HG03066 (cell line): ENCODE data around the gene PDE6B.

ENCODE experiments used
- ATAC-seq: cut with Tn5 transposase; IDR thresholded peaks from one replicate; pipeline ENCODE4 v1.9.1; 2021; ENCODE audit warnings: low read depth; ENCODE audit not compliant: unreplicated experiment

The PDE6B gene

GRCh38 chr4:600166-600565, 25.2 kb upstream of the PDE6B start:
- no peak for ATAC-seq

- no peak for ATAC-seq
These were observed 24.4 kb upstream of the PDE6B start for GRCh38 chr4:600850-601515.

DNA sequence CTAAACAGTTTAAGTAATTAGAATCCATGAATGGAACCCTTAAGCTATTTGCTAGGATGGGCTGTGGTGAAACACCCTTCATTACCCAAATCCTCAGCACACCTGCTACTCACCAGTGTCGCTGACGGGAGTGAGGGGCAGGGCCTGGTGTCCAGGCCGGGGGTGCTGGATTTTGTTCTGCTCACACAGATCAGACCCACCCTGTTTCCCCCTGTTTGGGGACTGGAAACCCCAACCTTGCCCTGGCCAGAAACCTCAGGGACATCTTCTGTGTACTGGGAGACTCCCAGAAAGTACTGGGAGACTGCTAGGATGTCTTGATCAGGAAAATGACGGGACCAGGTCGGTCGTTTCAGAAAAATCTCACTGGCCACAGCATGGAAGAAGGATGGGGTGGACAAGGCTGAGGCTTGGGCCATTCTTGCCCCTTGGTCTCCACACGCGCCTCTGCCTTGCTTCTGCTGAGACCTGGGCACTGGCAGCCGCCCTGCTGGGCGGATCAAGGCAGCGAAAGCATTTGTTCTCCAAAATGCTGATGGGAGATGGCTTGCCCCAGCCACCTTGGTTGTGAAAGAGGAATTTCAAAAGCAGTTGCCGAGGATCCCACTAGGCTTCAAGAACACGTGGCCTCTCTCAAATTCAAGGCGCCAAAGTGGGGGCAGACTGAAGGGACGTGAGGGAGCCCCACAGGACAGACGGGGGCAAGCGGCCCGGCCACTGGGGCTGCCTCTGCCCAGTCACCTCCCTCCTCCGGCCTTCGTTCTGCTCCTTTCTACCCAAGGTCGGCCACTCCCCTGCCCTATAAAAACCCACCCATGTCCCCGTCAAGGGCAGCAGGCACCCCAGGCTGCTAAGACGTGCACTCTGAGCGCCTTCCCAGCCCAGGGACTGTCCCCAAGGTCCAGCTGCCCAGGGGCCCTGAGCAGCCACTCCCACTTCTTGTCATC, 23.5 kb upstream of the PDE6B start:
- no peak for ATAC-seq

DNA sequence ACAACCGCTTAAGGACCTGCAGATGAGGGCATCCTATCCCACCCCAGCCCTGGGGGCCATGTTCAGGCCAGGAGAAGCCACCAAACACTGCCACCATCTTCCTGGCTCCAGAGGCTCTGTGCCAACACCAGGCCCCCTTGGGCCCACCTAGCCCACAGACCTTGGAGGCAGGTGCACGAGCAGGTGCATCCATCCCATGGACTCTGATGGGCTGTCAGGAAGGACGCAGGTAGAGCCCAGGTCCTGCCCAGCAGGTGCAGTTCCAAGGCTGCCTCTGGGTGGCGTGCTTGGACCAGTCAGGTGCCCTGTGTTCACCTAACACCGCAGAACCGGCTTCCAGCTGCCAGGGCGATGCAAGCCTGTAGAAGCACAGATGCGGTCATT, 22.8 kb upstream of the PDE6B start:
- no peak for ATAC-seq

GRCh38 chr4:604131-604530, 21.2 kb upstream of the PDE6B start:
- no peak for ATAC-seq

GRCh38 chr4:605702-606425, 19.5 kb upstream of the PDE6B start:
- no peak for ATAC-seq

GRCh38 chr4:608236-608635, 17.1 kb upstream of the PDE6B start:
- no peak for ATAC-seq

DNA sequence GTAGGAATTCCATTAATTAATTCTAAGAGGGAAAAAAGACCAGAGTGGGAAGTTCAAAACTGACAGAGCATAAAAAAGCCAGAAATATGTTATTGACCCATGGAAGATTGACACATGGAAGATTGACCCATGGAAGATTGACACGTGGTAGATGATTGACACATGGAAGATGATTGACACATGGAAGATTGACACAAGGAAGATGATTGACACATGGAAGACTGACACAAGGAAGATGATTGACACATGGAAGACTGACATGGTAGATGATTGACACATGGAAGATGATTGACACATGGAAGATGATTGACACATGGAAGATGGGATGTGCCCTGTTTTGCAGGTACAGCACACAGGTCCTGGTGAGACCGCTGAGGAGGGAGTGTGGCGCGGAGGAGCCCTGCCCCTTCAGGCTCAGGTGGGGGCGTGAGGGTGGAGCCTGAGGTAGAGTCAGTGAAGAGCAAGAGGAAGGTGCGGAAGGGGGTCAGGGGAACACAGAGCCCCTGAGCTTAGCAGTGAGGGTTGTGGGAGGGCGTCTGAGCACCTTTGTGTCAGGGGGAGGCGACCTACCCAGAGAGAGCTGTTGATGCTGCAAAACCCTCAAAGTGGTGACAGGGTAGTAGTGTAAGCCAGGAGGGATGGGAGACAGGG, 15.8 kb upstream of the PDE6B start:
- ATAC-seq, result no peak

- ATAC-seq, result no peak
These were observed 14.7 kb upstream of the PDE6B start for GRCh38 chr4:610411-611261.

- no peak for ATAC-seq
These were observed 13.2 kb upstream of the PDE6B start for GRCh38 chr4:612052-612748.

GRCh38 chr4:612749-613125, 12.6 kb upstream of the PDE6B start:
- no peak for ATAC-seq

DNA sequence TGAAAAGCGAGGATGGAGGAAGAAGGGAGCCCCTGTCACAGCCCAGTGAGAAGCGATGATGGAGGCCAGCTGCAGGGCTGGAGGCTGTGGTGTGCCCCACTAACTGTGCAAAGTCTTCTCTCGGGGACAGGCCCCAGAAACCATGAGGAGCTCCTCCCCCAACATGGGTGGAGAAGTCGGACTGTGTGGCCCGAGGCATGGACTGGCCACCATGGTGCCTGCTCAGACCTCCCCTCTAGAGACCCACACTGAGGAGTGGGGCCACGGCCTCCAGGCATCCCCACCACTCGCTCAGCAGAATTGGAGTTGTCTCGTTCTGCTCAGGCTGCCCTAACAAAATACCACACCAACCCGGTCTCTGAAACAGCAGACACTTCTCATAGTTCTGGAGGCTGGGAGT, 12.2 kb upstream of the PDE6B start:
- ATAC-seq, result no peak

DNA sequence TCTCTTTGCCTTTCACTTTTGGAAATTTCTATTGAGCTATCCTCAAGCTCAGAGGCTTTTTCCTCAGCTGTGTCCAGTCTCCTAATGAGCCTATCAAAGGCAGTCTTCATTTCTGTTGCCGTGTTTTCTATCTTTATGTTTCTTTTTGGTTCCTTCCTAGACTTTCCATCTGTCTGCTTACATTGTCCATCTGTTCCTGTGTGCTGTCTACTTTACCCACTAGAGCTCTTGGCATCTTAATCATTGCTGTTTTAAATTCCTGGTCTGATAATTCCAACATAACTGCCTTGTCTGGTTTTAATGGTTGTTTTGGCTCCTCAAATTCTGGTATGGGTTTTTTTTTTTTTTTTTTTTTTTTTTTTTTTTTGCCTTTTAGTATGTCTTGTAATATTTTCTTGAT, 9.3 kb upstream of the PDE6B start:
- ATAC-seq, result no peak

DNA sequence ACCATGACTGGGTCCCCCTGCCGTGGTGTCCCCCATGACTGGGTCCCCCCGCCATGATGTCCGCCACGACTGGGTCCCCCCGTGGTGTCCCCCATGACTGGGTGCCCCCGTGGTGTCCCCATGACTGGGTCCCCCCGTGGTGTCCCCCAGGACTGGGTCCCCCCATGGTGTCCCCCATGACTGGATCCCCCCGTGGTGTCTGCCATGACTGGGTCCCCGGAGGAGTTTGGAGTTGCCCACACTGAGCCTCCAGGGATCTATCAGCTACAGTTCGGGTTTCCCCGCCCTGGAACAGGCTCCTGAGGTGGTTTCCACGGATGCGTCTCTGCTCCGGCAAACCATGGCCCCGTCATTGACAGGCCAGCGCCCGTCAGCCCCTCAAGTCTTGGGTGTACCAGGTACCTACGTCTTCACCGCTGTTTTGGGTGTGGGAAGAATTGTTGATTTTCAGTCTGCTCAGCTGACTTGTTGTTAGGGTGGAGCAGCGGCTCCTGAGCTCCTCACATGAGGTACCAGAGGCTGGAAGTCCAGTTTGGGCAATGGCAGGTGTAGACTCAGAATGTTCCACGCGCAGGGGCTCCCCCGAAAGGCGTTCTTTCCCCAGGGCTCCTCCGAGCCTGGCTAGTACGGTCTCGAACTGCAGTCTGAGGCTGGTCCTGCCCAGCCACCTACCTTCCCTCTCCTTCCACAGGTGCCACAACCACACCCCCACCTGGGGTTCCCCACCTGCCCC, 8.3 kb upstream of the PDE6B start:
- ATAC-seq, result no peak

- ATAC-seq, result no peak
These were observed 7.4 kb upstream of the PDE6B start for GRCh38 chr4:617644-618641.

GRCh38 chr4:620201-620600, 5.2 kb upstream of the PDE6B start:
- ATAC-seq, result no peak

DNA sequence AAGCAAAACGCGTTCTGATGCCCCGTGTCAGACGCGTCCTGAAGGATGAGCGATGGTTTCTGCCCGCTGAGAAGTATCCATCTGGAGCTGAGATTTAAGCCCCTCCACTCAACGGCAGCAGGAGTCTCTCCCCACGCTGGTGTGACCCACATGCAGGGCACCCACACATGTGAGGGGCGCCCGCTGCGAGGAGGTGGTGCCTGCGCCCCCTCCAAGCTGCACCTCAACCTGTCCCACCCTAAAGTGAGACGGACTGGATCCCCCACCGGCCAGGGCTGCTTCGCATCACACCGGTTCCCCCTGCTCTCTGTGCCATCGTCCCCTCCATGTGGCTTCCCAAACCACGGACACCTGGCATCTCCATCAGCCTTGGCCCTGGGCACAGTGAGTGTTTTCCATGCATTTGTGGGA, 4.5 kb upstream of the PDE6B start:
- ATAC-seq, result no peak
